Measurements from ENCODE around the gene NR4A3. TPM values are rescaled to one million over a fixed set of nuclear protein-coding genes. Genes with fewer than 3 reads are reported as not detected.

Gene NR4A3
- total and polyA plus RNA-seq, 2 of the 13 experiments (the other 11 are each of a cell fraction or from before 2014, with no cell fraction given): 0.02 to 0.09 TPM

DNA sequence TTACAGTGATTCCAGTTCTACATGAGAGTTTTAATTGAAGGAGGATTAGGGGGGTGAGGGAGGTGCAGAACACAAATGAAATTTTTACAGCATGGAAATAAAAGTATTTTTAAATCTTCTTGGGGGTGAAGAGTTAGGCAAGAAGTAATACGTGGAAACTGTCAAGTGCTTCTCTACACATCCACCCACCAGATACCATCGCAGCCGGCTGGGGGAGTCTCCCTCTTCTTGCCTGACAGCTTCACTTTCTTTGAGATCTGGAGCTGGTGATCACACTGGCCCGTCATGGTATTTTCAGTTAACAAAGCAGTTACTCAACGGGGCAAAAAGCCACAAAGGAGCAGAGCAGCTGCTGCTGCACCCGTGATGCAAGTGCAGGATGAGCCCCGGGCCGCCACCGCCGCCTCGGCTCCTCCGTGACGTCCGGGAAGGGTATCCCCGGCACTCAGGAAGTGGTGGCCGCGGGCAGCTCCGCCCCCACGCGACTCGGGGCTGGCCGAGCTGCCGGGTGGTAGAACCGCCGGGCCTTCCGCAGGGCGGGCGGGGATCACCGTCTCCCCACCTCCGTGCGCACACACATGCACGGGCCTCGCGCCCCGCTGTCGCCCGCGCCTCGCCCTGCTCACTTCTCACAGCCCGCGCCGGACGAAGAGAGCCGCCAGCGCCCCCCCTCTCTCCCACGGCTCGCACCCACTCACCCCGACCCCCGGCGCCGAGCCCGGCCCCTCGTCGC is 2.4 kb upstream of the NR4A3 start (continued):
- TF ChIP-seq WIZ (CRISPR knock-in tag; IDR thresholded peaks at IDR 0.05) (no peak), ZNF3 (CRISPR knock-in tag; IDR thresholded peaks at IDR 0.05) (no peak), PCBP2 (optimal IDR thresholded peaks at IDR 0.05; ENCODE audit: low read depth, low read length, poor library complexity, severe bottlenecking) (no peak), ZNF75D (CRISPR knock-in tag; IDR thresholded peaks at IDR 0.05; ENCODE audit: borderline replicate concordance) (no peak), FIP1L1 (IDR thresholded peaks at IDR 0.05; ENCODE audit: borderline replicate concordance, insufficient read depth, low read depth, low read length) (no peak), ZNF547 (CRISPR knock-in tag; IDR thresholded peaks at IDR 0.05) (no peak), ZFAT (CRISPR knock-in tag; conservative IDR thresholded peaks at IDR 0.05) (no peak), AGO1 (IDR thresholded peaks at IDR 0.05; ENCODE audit: low read depth, low read length, poor library complexity, severe bottlenecking) (no peak), NBN (conservative IDR thresholded peaks at IDR 0.05) (no peak), LCORL (IDR thresholded peaks at IDR 0.05) (no peak), LCORL (CRISPR knock-in tag; IDR thresholded peaks at IDR 0.05) (no peak; the same call in 1 of the 2 replicates), SOX13 (IDR thresholded peaks at IDR 0.05) (no peak), SOX13 (CRISPR knock-in tag; conservative IDR thresholded peaks at IDR 0.05 in 1 of 2, IDR thresholded peaks at IDR 0.05 in 1 of 2) (no peak), PAWR (CRISPR knock-in tag; IDR thresholded peaks at IDR 0.05; ENCODE audit: borderline replicate concordance) (no peak), HNRNPUL1 (IDR thresholded peaks at IDR 0.05; ENCODE audit: low read depth, low read length) (no peak), TRIM24 (CRISPR knock-in tag; IDR thresholded peaks at IDR 0.05) (no peak), THAP11 (CRISPR knock-in tag; IDR thresholded peaks at IDR 0.05) (no peak; the same call in 1 of the 2 replicates)
- TF ChIP-seq, protein P1, sequence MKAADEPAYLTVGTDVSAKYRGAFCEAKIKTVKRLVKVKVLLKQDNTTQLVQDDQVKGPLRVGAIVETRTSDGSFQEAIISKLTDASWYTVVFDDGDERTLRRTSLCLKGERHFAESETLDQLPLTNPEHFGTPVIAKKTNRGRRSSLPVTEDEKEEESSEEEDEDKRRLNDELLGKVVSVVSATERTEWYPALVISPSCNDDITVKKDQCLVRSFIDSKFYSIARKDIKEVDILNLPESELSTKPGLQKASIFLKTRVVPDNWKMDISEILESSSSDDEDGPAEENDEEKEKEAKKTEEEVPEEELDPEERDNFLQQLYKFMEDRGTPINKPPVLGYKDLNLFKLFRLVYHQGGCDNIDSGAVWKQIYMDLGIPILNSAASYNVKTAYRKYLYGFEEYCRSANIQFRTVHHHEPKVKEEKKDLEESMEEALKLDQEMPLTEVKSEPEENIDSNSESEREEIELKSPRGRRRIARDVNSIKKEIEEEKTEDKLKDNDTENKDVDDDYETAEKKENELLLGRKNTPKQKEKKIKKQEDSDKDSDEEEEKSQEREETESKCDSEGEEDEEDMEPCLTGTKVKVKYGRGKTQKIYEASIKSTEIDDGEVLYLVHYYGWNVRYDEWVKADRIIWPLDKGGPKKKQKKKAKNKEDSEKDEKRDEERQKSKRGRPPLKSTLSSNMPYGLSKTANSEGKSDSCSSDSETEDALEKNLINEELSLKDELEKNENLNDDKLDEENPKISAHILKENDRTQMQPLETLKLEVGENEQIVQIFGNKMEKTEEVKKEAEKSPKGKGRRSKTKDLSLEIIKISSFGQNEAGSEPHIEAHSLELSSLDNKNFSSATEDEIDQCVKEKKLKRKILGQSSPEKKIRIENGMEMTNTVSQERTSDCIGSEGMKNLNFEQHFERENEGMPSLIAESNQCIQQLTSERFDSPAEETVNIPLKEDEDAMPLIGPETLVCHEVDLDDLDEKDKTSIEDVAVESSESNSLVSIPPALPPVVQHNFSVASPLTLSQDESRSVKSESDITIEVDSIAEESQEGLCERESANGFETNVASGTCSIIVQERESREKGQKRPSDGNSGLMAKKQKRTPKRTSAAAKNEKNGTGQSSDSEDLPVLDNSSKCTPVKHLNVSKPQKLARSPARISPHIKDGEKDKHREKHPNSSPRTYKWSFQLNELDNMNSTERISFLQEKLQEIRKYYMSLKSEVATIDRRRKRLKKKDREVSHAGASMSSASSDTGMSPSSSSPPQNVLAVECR (CRISPR knock-in tag; IDR thresholded peaks at IDR 0.05; ENCODE audit: borderline replicate concordance): peak; percentile 94
- TF ChIP-seq, protein P2, sequence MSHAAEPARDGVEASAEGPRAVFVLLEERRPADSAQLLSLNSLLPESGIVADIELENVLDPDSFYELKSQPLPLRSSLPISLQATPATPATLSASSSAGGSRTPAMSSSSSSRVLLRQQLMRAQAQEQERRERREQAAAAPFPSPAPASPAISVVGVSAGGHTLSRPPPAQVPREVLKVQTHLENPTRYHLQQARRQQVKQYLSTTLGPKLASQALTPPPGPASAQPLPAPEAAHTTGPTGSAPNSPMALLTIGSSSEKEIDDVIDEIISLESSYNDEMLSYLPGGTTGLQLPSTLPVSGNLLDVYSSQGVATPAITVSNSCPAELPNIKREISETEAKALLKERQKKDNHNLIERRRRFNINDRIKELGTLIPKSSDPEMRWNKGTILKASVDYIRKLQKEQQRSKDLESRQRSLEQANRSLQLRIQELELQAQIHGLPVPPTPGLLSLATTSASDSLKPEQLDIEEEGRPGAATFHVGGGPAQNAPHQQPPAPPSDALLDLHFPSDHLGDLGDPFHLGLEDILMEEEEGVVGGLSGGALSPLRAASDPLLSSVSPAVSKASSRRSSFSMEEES (CRISPR knock-in tag; IDR thresholded peaks at IDR 0.05): no peak
- TF ChIP-seq, protein P3, sequence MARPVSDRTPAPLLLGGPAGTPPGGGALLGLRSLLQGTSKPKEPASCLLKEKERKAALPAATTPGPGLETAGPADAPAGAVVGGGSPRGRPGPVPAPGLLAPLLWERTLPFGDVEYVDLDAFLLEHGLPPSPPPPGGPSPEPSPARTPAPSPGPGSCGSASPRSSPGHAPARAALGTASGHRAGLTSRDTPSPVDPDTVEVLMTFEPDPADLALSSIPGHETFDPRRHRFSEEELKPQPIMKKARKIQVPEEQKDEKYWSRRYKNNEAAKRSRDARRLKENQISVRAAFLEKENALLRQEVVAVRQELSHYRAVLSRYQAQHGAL (CRISPR knock-in tag; IDR thresholded peaks at IDR 0.05; ENCODE audit: not compliant biosample characterization): no peak
- TF ChIP-seq, protein P4, sequence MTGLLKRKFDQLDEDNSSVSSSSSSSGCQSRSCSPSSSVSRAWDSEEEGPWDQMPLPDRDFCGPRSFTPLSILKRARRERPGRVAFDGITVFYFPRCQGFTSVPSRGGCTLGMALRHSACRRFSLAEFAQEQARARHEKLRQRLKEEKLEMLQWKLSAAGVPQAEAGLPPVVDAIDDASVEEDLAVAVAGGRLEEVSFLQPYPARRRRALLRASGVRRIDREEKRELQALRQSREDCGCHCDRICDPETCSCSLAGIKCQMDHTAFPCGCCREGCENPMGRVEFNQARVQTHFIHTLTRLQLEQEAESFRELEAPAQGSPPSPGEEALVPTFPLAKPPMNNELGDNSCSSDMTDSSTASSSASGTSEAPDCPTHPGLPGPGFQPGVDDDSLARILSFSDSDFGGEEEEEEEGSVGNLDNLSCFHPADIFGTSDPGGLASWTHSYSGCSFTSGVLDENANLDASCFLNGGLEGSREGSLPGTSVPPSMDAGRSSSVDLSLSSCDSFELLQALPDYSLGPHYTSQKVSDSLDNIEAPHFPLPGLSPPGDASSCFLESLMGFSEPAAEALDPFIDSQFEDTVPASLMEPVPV (CRISPR knock-in tag; IDR thresholded peaks at IDR 0.05): peak; percentile 45; the same call in 1 of the 2 replicates

Measured in HepG2 (cell line).